Lower leg skin (tissue), 4 donors: ENCODE measurements around the gene HTRA2. TPM values are rescaled to one million over a fixed set of nuclear protein-coding genes. Genes with fewer than 3 reads are reported as not detected.

Experiments used
- DNase-seq, 2 donors: peaks; one replicate each; pipeline ENCODE4 v3.0.0-alpha.2; 2019; ENCODE audit warnings: low spot score in 2 of 2
- H3K4me3 ChIP-seq: fragments of 200-600 bp; sonication (generic); 2 replicates; pipeline ENCODE4 v1.5.1; 2017; ENCODE audit warnings: mild to moderate bottlenecking, low read depth; ENCODE audit not compliant: poor library complexity, severe bottlenecking
- CTCF ChIP-seq, 3 donors: fragments of 450-650 bp; IDR thresholded peaks; one replicate each; pipeline ENCODE4 v1.5.1; 2016; ENCODE audit warnings: antibody characterized with exemption in 3 of 3, mild to moderate bottlenecking in 3 of 3, moderate library complexity in 2 of 3
- POLR2A ChIP-seq, 2 donors: fragments of 450-650 bp; IDR thresholded peaks; one replicate each; pipeline ENCODE4 v1.6.1; 2016 to 2017; ENCODE audit warnings: antibody characterized with exemption in 2 of 2, mild to moderate bottlenecking in 1 of 2, moderate library complexity in 1 of 2
- WGBS, 2 donors: methylation state at CpG; one replicate each; pipeline ENCODE4 v1.1.5; 2018; 5-methylcytosine and 5-hydroxymethylcytosine counted together
- intact Hi-C: fragments of 100-400 bp; cut with DNase I; formaldehyde crosslinking; loops from one replicate; pipeline ENCODE4 v1.15.0; 2023; ENCODE audit warnings: low total_unique reads
- total RNA-seq, 4 donors: library from RNA; depleted of rRNA; stranded (reverse); fragments of >200 nt; gene quantifications; one replicate each; pipeline ENCODE4 v1.1.0, GENCODE V29; 2016

HTRA2 gene
- total RNA-seq, 4 donors from 2014 or later: 22.6 to 28.6 (median 25.2) TPM

DNA sequence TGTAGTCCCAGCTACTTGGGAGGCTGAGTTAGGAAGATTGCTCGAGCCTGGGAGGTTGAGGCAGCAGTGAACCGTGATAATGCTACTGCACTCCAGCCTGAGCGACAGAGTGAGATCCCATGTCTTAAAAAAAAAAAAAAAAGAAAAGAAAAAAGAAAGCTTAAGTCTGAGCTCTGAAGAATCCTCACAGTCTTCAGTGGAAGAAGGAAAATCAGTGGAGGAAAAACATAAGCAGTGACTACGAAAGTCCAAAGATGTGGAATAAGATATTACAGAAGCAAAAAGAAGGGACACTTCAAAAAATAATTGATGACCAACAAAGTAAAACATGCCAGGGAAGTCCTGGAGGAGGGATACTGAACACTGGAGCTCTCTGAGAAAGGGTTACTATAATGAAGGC is 19.5 kb upstream of the HTRA2 start:
- no peak for TF ChIP-seq CTCF (IDR thresholded peaks at IDR 0.05)
- DNase-seq: no peak
- intact Hi-C loops: no loop called here
- no peak overlapping the region for H3K4me3 ChIP-seq
- WGBS, 2 donors: 92 to 96% methylated on average over 4 of the region's 4 CpGs

GRCh38 chr2:74511104-74511989 is 18.4 kb upstream of the HTRA2 start:
- intact Hi-C loops: no loop called here
- TF ChIP-seq CTCF (IDR thresholded peaks at IDR 0.05) (no peak), POLR2A (IDR thresholded peaks at IDR 0.05) (no peak)
- no peak overlapping the region for H3K4me3 ChIP-seq
- WGBS, 2 donors: 41 to 47% methylated on average over 11 of the region's 11 CpGs
- no peak for DNase-seq

DNA sequence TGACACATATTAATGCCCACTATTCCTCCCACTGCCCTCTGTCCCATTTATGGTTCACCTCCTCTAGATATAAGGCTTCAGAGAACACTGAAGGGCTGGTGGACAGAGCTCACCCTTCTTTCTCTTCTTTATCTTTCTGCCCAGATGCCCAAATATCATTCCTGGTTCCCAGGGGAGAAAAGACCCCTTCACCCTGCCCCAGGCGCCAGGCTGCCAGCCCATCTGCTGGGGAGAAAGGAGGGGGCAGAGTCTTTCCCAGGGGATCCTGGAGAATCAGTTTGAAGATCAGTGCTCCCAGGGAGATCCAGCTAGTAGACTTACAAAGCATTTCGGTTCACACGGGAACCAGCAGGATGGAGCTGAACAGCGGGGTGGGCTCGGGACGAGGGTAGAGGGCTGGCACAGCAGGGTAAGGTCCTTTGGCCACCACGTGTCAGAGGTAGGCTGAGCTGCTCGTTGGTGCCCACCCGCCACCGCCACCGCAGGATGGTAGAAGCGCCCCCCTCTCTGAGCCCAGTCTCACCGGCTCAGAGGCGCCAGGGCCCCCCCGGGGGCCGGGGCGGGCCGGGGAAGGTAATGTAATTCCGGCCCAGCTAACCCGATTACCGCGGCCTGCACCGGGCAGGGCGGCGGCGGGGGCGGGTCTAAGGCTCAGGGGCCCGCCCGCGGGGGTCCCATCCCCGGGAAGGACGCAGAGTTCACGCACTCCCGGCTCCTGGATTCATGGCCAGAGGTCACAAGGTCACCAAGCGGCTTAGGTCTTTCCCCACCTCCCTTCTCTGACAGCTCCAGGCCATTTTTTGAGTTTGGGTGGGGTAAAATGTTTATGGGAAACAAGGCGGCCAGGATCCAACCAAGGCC is 16.8 kb upstream of the HTRA2 start:
- TF ChIP-seq CTCF (IDR thresholded peaks at IDR 0.05) (no peak), POLR2A (IDR thresholded peaks at IDR 0.05) (no peak)
- no peak overlapping the region for H3K4me3 ChIP-seq
- 10 to 14% methylated on average over 34 to 36 of the region's 36 CpGs for WGBS, 2 donors
- intact Hi-C loops: no loop called here
- DNase-seq: no peak

DNA sequence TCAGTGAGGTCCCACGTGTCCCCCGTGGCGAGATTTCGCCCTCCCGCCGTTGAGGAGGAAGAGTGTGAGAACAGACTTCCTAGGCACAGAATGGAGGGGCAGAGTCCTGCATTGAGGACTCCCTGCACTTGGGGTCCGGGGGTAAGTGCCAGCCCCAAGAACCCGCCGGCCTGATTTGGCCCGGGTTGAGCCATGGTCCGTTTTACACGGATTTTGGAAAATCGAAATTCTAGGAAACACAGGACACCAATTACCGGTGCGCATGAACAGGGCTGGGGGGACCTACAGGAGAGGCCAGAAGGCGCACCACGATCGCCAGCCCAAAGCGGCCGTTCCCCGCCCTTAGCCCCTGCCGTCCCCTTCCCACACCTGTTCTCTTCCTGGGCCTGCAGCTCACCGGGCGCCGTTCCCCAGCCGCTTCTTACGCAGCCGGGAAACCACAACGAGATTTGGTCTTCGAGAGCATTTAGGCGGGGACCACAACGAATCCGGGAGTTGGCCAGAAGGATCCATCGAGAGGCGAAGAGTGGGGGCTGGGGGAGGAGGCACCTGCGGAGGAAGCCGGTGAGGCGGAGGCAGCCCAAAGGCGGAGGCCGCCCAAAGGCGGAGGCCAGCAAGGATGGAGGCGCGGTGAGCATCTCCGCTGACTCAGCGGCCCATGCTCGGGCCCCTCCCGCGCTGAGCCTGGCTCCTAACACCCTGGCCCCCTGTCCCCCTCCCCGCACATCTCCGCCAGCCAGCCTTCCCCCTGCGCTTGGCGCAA is 15.9 kb upstream of the HTRA2 start:
- WGBS, 2 donors: 6 to 8% methylated on average over 41 to 52 of the region's 52 CpGs
- TF ChIP-seq CTCF (IDR thresholded peaks at IDR 0.05) (no peak), POLR2A (IDR thresholded peaks at IDR 0.05) (no peak)
- H3K4me3 ChIP-seq: no peak overlapping the region
- intact Hi-C loops: no loop called here
- DNase-seq: no peak

DNA sequence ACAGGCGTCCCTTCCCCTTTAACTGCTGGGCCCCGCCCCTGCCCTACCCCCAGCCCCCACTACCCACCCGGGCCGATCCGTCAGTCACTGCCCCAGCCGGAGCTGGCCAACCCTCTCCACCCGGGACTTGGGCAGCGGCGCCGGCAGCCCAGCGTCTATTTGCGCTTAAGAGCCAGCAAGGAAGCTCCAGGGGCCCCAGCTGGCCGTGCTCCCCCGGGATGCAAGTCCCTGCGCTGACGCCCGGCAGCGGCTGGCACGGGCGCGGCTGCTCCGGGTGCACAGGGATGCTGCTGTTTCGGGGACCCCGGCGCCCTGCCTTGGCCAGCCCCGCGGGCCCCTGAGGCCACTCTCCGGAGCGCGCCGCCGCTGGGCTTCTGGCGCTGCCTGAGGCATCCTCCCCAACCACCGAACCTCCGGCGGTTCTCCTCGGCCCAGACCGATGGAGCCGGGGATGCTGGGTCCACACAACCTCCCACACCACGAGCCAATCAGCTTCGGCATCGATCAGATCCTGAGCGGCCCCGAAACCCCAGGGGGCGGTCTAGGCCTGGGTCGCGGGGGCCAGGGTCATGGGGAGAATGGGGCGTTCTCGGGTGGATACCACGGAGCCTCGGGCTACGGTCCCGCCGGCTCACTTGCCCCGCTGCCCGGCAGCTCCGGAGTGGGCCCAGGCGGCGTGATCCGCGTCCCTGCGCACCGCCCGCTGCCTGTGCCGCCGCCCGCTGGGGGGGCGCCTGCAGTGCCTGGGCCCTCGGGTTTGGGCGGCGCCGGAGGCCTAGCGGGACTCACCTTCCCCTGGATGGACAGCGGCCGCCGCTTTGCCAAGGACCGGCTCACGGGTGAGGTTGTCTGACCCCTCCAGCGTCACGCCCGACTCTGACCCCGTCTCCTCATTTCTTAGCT is 15.1 kb upstream of the HTRA2 start, which contains the start of gene TLX2:
Gene TLX2 (plus strand): TSS at position 83 of the 903 bp plus-strand sequence. CDS start 357 bp downstream, at position 440.
- intact Hi-C loops: no loop called here
- no peak within 1 kb of the TSS for H3K4me3 ChIP-seq
- WGBS, 2 donors: 3 to 4% methylated on average over 64 to 71 of the region's 82 CpGs
- TF ChIP-seq POLR2A (IDR thresholded peaks at IDR 0.05) (no peak), CTCF (IDR thresholded peaks at IDR 0.05) (no peak)
- DNase-seq: no peak
